Sigmoid colon (tissue), 7 donors: ENCODE data around the gene HLA-B. TPM values are rescaled to one million over a fixed set of nuclear protein-coding genes. Genes with fewer than 3 reads are reported as not detected.
"Not testable (repeated sequence)": the region's sequence is repeated elsewhere in the genome, so short reads cannot be mapped to it uniquely, and the experiment has no call there.

Experiments
- DNase-seq: peaks from one replicate; pipeline ENCODE4 v3.0.0-alpha.2; 2019
- H3K27ac ChIP-seq, 4 donors: fragments of 200-600 bp; sonication (generic); one replicate each; pipeline ENCODE4 v1.5.1; 2016 to 2019; ENCODE audit warnings: mild to moderate bottlenecking in 1 of 4
- H3K27me3 ChIP-seq, 3 donors: fragments of 200-600 bp; sonication (generic); one replicate each; pipeline ENCODE4 v1.5.1; 2019; ENCODE audit warnings: mild to moderate bottlenecking in 1 of 3
- H3K36me3 ChIP-seq, 4 donors: fragments of 200-600 bp; sonication (generic); one replicate each; pipeline ENCODE4 v1.5.1; 2016 to 2019
- H3K4me1 ChIP-seq, 4 donors: fragments of 200-600 bp; sonication (generic); one replicate each; pipeline ENCODE4 v1.5.1; 2017 to 2019
- H3K4me3 ChIP-seq, 4 donors: fragments of 200-600 bp; sonication (generic); one replicate each; pipeline ENCODE4 v1.5.1; 2017 to 2019; ENCODE audit warnings: mild to moderate bottlenecking in 2 of 4, moderate library complexity in 1 of 4
- H3K9me3 ChIP-seq, 4 donors: fragments of 200-600 bp in 3 of 4; sonication (generic) in 3 of 4; one replicate each; pipeline versions ENCODE4 v1.5.1 to v1.6.1; 2013 to 2019
- CTCF ChIP-seq, 4 experiments: fragments of 450-650 bp in 3 of 4; fragments of 200-600 bp in 1 of 4; IDR thresholded peaks; one replicate each; pipeline ENCODE4 v1.5.1; 2016 to 2019; ENCODE audit warnings: antibody characterized with exemption in 4 of 4, mild to moderate bottlenecking in 3 of 4, moderate library complexity in 2 of 4
- EP300 ChIP-seq, 4 donors: sonication (generic); formaldehyde crosslinking; IDR thresholded peaks; one replicate each; pipeline ENCODE4 v1.6.1; 2017; ENCODE audit warnings: antibody characterized with exemption in 4 of 4
- POLR2A ChIP-seq, 2 donors: fragments of 450-650 bp; IDR thresholded peaks; one replicate each; pipeline ENCODE4 v1.6.1; 2016; ENCODE audit warnings: antibody characterized with exemption in 2 of 2, mild to moderate bottlenecking in 2 of 2, moderate library complexity in 2 of 2
- POLR2AphosphoS5 ChIP-seq, 4 donors: sonication (generic); formaldehyde crosslinking; IDR thresholded peaks; one replicate each; pipeline ENCODE4 v1.6.1; 2017; ENCODE audit warnings: antibody characterized with exemption in 4 of 4
- WGBS, 2 donors: extraction: QIAGEN DNeasy Blood & Tissue Kit; methylation state at CpG; one replicate each; pipeline ENCODE4 v1.1.7; 2013; 5-methylcytosine and 5-hydroxymethylcytosine counted together
- intact Hi-C: fragments of 100-400 bp; cut with DNase I; formaldehyde crosslinking; loops from one replicate; pipeline ENCODE4 v1.15.1; 2023
- polyA plus RNA-seq, 3 donors: library from polyadenylated mRNA; stranded (reverse); fragments of 200-250 nt; gene quantifications; one replicate each; pipeline ENCODE4 v1.2.3, GENCODE V29; 2013
- total RNA-seq, 4 donors: library from RNA; depleted of rRNA; stranded (reverse); fragments of >200 nt; gene quantifications; one replicate each; pipeline ENCODE4 v1.1.0, GENCODE V29; 2016
- donor health status: healthy with polysubstance abuse.
- donor health status: Bipolar disorder and iron deficiency.
- donor health status: healthy.

The HLA-B gene
- total and polyA plus RNA-seq, 7 donors: 279 to 3,047 (median 377) TPM

- no peak for DNase-seq
- no peak overlapping the region for H3K27ac ChIP-seq
- H3K4me3 ChIP-seq: no peak overlapping the region
- no peaks in the 10 kb centered on the region for H3K36me3 ChIP-seq
- no peaks in the 10 kb centered on the region for H3K4me1 ChIP-seq
- intact Hi-C loops: no loop called here
- 9 to 49% methylated on average over 9 of the region's 9 CpGs for WGBS, 2 donors
- peaks cover 0 to 30% (median 0%) of the 10 kb centered on the region in 3 donors for H3K27me3 ChIP-seq
- TF ChIP-seq POLR2AphosphoS5 (IDR thresholded peaks at IDR 0.05) (no peak), CTCF (IDR thresholded peaks at IDR 0.05) (no peak), EP300 (IDR thresholded peaks at IDR 0.05) (no peak), POLR2A (IDR thresholded peaks at IDR 0.05) (no peak)
- H3K9me3 ChIP-seq: no peaks in the 10 kb centered on the region
These were observed 21.2 kb upstream of the HLA-B start for GRCh38 chr6:31378062-31378720.

- H3K9me3 ChIP-seq: no peaks in the 10 kb centered on the region
- WGBS, 2 donors: 32 to 35% methylated on average over 4 of the region's 4 CpGs
- intact Hi-C loops: no loop called here
- H3K27ac ChIP-seq: no peak overlapping the region
- DNase-seq: no peak
- H3K27me3 ChIP-seq: peaks cover 0 to 30% (median 0%) of the 10 kb centered on the region in 3 donors
- no peaks in the 10 kb centered on the region for H3K36me3 ChIP-seq
- H3K4me3 ChIP-seq: no peak overlapping the region
- TF ChIP-seq CTCF (IDR thresholded peaks at IDR 0.05) (no peak), POLR2A (IDR thresholded peaks at IDR 0.05) (no peak), EP300 (IDR thresholded peaks at IDR 0.05) (no peak), POLR2AphosphoS5 (IDR thresholded peaks at IDR 0.05) (no peak)
- H3K4me1 ChIP-seq: no peaks in the 10 kb centered on the region
These were observed 20.1 kb upstream of the HLA-B start for GRCh38 chr6:31377029-31377428.

GRCh38 chr6:31375699-31376098 is 18.7 kb upstream of the HLA-B start:
- peaks cover 0 to 30% (median 0%) of the 10 kb centered on the region in 3 donors for H3K27me3 ChIP-seq
- H3K4me1 ChIP-seq: no peaks in the 10 kb centered on the region
- no peak overlapping the region for H3K4me3 ChIP-seq
- no peaks in the 10 kb centered on the region for H3K9me3 ChIP-seq
- DNase-seq: no peak
- intact Hi-C loops: no loop called here
- H3K36me3 ChIP-seq: no peaks in the 10 kb centered on the region
- TF ChIP-seq POLR2AphosphoS5 (IDR thresholded peaks at IDR 0.05): no peak
- TF ChIP-seq POLR2A (IDR thresholded peaks at IDR 0.05): no peak
- TF ChIP-seq EP300 (IDR thresholded peaks at IDR 0.05): no peak
- no peak for TF ChIP-seq CTCF (IDR thresholded peaks at IDR 0.05)
- H3K27ac ChIP-seq: no peak overlapping the region

- H3K27me3 ChIP-seq: peaks cover 0 to 19% (median 0%) of the 10 kb centered on the region in 3 donors
- H3K27ac ChIP-seq, intact Hi-C loops, H3K4me1 ChIP-seq, DNase-seq, H3K9me3 ChIP-seq, H3K4me3 ChIP-seq, H3K36me3 ChIP-seq: not testable (repeated sequence)
- WGBS, 2 donors: 25 to 33% methylated on average over 4 to 8 of the region's 8 CpGs
These were observed 17.1 kb upstream of the HLA-B start for GRCh38 chr6:31374118-31374517.

- TF ChIP-seq POLR2AphosphoS5 (IDR thresholded peaks at IDR 0.05): no peak
- TF ChIP-seq EP300 (IDR thresholded peaks at IDR 0.05): no peak
- no peak for TF ChIP-seq POLR2A (IDR thresholded peaks at IDR 0.05)
- TF ChIP-seq CTCF (IDR thresholded peaks at IDR 0.05): no peak
These were observed 11.5 kb upstream of the HLA-B start for GRCh38 chr6:31368461-31368860.

More at GRCh38 chr6:31368461-31368860, 11.5 kb upstream of the HLA-B start:
- Histone ChIP-seq H3K4me1 (peaks cover 0 to 4% (median 2%) of the 10 kb centered on the region in 4 donors), H3K9me3 (no peaks in the 10 kb centered on the region), H3K27me3 (peaks cover 0 to 11% (median 0%) of the 10 kb centered on the region in 3 donors), H3K36me3 (no peaks in the 10 kb centered on the region), H3K27ac (no peak overlapping the region), H3K4me3 (no peak overlapping the region)
- no peak for DNase-seq
- intact Hi-C loops: no loop called here
- WGBS, 2 donors: 76 to 79% methylated on average over 2 of the region's 2 CpGs
